NCI-H1105 treated with DMSO at 0.1 percent for 48 hours (cell line): Measurements from ENCODE around the gene STX1A.
"Not testable (repeated sequence)": the region's sequence is repeated elsewhere in the genome, so short reads cannot be mapped to it uniquely, and the experiment has no call there.

Experiments
- DNase-seq: peaks from one replicate; lab custom pipeline; 2025; lab: John Stamatoyannopoulos, UW

STX1A gene

GRCh38 chr7:73735528-73735905, 16.0 kb upstream of the STX1A start:
- no peak for DNase-seq

- DNase-seq = peak; percentile 82
Measured at GRCh38 chr7:73734619-73735527, 15.4 kb upstream of the STX1A start.

- no peak for DNase-seq
Measured at GRCh38 chr7:73732397-73732796, 12.9 kb upstream of the STX1A start.

- DNase-seq = no peak
Measured at GRCh38 chr7:73730485-73730884, 11.0 kb upstream of the STX1A start.

- DNase-seq = no peak
Measured at GRCh38 chr7:73728551-73728950, 9.1 kb upstream of the STX1A start.

- no peak for DNase-seq
Measured at GRCh38 chr7:73727952-73728351, 8.5 kb upstream of the STX1A start.

GRCh38 chr7:73726083-73726466, 6.6 kb upstream of the STX1A start:
- DNase-seq = no peak

GRCh38 chr7:73723813-73724212, 4.3 kb upstream of the STX1A start:
- no peak for DNase-seq

GRCh38 chr7:73722785-73723184, 3.3 kb upstream of the STX1A start:
- DNase-seq = no peak

- DNase-seq = not testable (repeated sequence)
Measured at GRCh38 chr7:73722182-73722581, 2.7 kb upstream of the STX1A start.

GRCh38 chr7:73721377-73721817, 1.9 kb upstream of the STX1A start:
- peak; percentile 61 for DNase-seq

- DNase-seq = not testable (repeated sequence)
Measured at GRCh38 chr7:73720443-73720842, 974 bp upstream of the STX1A start.

- DNase-seq = no peak
Measured at GRCh38 chr7:73719806-73720169, 319 bp upstream of the STX1A start.

GRCh38 chr7:73718438-73718881, 1.0 kb downstream of the STX1A start:
- no peak for DNase-seq

- DNase-seq = no peak
Measured at GRCh38 chr7:73717991-73718405, 1.5 kb downstream of the STX1A start.

GRCh38 chr7:73717025-73717807, 2.3 kb downstream of the STX1A start:
- DNase-seq = no peak

- DNase-seq = no peak
Measured at GRCh38 chr7:73716318-73716890, 3.1 kb downstream of the STX1A start.

GRCh38 chr7:73715648-73716317, 3.7 kb downstream of the STX1A start:
- no peak for DNase-seq

- not testable (repeated sequence) for DNase-seq
Measured at GRCh38 chr7:73713319-73713718, 6.2 kb downstream of the STX1A start.

- no peak for DNase-seq
Measured at GRCh38 chr7:73712773-73713172, 6.7 kb downstream of the STX1A start.

- no peak for DNase-seq
Measured at GRCh38 chr7:73708961-73709549, 10.4 kb downstream of the STX1A start.
